DMS114 treated with DMSO at 0.1 percent for 48 hours (cell line): Measurements from ENCODE around the gene GPR17.

Experiments used
- DNase-seq: peaks from one replicate; lab custom pipeline; 2025; ENCODE audit not compliant: unreplicated experiment; lab: John Stamatoyannopoulos, UW

Gene GPR17

DNA sequence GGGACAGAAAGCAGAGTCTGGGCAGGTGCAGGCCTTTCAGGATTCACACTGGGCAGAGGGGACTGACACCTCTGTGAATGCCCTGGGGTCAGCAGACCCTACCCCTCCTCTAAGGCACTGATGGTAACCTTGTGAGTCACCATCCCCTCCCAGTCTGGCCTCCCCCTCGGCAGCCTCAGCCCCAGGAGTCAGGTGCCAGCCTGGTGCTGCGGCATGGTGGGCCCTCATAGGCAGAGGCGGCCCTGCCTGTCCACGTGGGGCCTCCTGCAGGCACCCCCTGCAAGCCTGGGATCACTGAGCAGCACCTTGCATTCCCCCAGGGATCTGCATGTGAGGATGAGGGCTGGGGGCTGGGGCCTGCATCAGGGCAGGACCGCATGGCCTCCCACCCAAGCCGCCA, 4.8 kb upstream of the GPR17 start:
- no peak for DNase-seq

DNA sequence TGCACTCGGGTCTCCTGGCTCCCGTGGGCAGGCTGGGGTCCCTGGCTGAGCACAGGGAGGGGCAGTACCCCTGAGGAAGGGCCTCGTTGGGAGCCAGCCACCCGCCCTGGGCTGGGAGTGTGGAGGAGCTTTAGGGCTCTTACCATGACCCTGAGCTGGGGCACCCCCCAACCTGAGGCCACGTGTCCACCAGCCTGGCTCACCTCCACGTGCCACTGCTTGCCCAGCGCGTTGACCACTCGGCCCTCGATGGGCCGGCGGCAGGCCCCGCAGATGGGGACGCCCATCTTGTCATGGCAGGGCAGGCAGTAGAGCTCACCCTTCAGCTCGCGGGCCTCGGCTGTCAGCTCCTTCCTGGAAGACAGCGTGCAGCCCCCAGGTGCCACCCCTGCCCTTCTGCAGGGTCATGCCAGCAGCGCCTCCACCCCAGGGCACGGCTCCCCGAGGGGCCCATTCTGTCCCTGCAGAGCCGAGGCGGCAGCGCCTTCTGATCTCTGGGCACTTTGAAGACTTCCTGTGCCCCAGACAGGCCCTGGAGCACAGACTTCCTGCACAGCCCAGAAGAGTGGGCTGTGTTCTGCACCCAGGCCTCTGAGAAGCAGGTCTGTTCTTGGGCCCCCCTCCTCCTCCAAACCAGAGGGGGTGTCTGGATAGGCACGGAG, 4.0 kb upstream of the GPR17 start:
- DNase-seq, result no peak

DNA sequence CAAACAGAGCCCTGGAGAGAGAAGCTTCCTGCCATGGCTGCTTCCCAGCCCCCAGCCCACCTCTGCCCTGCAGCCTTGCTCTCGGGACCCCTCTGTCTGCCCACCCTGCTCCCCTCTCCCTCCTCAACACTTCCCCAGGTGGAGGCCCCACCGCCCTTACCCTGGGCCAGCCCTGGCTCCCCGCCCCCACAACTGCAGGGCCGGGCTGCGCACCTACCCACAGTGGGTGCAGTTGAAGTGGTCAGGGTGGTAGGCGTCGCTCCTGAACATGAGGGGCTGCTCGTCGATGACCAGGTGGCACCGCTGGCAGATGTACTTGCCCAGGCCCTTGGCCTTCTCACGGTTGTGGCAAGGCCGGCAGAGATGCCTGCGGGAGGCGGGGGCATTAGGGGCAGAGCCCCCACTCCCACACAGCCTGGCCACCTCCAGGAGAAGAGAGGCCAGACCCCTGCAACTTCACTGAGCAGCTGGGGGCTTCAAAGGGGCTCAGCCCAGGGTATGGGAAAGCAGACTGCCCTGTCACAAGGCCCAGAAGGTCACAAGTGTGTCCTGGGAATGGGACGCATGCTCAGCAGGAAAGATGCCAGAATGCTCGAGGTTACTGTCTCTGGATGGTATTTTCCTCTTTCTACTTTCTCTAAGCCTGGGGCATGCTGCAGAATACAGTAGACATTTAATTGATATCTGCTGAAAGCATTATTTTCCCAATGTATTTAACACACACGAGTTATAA, 3.1 kb upstream of the GPR17 start:
- DNase-seq, result no peak

DNA sequence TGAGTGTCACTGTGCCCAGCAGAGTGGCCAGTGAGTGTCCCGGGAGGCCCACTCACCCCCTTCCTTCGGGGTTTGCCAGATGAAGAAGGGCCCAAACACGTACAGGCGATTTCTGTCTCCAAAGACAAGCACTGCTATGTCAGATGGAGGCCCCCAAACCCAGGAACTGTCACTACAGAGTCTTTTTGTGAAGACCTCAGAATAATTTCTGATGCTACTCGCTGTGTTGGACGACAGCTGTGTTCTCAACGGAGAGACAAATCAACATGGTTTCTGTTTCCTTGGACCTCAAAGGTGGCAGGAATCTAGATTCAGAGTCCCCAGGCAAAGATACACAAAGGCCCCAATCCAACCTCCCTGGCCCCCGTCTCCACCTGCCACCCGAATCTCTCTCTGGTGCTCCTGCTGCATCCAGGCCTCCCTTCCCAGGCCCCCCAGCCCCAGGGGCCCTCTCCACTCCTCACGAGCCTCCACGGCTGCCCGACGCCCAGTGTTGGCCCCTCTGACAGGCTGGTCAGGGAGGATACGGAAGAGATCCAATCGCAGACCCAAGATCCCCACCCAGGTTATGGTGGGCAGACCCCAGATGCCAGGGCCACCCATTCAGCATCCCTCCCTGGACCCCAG, 2.4 kb upstream of the GPR17 start:
- no peak for DNase-seq

DNA sequence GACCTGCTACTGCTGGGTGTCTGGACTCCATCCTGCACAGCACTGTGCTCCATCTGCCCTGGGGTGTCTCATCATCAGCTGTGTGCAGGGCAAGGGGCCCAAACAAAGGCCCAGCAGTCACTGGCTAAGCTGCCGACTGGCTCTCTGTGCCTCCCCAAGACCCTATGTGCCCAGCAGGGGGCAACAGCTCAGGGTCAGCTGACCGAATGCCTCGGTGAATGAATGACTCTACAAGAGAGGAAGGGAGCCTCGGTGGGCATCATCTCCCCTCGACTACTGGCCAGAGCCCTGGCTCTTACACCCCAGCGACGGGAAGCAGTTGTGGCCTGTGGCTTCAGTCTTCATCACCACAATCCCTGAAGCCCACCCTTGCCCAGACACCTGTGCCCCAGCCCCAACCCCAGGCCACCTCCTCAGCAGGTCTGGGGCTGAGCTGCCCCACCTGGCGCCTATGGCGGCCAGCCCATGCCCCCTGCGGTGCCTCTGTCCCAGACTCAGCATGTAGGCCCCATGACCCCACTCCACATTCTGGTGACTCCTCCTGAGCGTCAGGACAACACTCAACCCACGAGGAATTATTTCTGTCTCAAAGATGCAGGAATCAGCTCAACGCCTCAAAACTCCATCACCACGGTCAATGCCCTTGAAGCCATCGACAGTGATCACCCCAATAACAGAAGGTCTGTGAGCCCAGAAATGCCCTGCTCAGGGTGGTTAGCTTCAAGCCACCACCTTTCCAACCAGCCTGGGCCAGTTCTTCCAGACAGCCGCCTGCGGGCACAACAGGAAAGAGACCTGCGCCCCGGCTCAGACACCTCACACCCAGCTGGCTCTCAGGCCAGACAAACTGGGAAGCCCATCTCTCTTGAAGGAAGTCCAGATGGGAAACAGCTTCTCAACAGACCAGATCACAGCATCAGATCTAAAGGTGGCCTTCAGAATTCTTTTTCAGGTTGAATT, 1.6 kb upstream of the GPR17 start:
- DNase-seq, result no peak

DNA sequence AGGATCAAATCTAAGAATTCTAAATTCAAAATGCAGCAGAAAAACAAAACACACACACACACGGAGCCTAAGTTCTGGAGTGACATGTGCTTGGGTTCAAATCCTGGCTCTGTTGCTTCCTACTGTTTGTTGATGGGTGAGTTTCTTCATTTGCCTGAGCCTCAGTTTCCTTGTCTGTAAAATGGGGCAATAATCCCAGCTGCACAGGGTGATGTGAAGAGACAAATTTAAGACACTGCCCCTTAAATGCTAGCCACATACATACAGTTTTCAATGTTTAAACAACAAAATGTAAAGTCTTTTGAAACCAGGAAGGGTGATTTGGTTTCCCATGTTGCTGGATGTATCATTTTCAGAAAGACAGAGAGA, 943 bp upstream of the GPR17 start:
- no peak for DNase-seq

DNA sequence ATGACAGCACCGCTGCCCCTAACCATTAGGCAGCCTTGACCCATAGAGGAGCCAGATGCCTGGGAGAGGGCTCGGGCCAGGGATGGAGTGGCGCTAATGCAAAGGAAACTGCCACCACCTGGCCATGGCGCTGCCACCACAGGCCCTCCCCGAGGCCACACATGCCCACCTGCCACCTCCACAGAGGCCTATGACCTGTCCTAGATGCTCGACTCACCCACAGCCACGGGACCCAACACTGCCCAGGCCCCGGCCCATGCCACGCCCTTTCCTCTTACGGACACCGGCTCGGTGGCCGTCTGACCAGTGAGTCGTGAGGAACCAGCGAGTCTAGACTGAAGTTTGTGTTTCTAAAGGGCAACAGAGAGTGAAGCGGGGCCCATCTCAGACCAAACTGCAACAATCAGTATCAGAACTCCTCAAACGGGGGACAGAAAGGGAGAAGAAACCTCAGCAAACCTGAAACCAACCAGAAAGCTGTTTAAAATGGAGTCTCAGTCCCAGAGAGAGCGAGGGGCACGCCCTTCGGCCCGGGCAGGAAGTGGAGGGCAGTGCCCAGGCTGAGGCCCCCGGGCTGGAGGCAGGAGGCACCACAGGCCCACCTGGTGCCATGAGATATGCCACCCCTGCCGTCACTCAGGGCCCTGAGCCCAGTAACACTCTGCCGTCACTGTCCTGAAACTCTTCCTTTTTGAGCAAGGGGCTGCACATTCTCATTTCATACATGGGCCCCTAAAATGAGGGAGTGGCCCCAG, 711 bp downstream of the GPR17 start:
- no peak for DNase-seq

DNA sequence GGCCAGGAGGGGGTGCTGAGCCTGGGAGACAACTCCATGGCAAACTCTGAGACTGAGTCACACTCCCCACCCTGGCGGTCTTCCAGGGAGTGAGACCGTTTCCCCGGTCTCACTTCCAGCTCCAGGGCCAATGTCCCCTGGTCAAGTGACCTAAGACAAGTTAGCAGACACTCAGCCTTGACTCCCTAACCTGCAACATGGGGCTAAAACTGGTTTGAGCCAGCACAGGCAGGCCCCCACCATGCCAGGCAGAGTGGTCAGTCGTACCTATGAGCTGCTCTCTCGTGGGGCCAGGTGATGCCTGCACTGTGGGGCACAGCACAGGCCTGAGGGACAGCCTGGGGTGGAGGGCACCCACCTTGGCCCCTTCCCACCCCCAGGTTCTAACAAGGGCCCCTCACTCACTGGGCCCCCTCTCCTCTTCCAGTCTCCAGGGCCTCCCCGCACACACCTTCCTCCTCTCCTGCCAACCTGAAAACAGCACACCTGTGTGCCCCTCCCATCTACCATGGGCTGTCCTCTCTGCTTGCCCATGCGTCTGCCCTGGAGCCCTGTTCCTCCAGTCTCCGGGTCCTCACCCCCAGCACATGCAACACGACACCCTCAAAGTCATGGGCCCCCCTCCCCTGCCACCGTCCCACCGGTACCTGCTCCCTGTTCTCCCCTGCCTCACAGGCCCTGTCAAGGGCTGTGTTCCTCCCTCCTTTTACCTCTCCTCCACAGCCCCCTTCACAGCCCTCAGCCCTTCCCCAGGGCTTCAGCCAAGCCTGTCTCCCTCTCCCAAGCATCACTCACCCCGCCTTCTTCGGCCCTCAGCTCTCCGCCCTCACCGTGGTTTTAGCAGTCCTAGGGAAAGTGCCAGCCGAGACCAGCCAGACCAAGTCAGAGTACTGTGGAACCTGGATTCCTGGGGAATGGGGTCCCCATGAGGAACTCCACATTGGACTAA, 1.6 kb downstream of the GPR17 start:
- DNase-seq, result no peak

DNA sequence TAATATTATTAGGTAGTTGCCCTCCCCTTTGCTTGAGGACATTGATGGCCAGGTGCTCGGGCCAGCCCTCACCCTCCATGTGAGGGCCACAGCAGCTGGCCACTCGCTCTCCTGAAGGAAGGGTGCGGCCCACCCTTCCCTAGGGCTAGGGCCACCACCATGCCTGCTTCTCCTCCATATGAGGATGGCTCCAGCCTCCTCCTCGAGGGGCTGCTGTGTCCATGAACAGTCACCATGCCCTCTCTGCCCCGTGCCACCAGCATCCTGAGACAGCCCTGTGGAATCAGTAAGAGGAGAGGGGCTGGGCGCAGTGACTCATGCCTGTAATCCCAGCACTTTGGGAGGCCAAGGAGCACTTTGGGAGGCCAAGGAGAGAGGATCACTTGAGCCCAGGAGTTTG, 2.4 kb downstream of the GPR17 start:
- DNase-seq, result no peak

DNA sequence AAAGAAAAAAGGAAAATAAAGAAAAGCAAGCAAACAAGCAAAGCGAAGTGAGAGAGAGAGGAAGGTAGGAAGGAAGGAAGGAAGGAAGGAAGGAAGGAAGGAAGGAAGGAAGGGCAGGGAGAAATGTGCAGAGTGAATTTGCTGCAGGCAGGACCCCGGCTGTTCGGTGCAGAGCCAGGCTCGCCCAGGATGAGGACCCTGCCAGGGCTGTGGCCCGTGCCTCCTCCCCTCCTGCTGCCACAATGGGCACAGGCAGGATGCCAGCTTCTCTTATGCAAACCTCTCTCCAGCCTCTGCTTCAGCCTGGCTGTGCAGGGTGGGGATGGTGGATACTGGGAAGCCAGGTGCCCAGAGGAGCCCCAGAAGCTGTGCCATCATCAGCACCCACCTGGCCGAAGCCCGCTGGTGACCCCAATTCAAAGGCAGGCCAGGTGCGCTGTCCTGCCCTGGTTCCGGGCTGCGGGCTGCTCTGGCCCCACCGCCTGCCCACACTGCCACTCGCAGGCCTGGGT, 3.2 kb downstream of the GPR17 start:
- no peak for DNase-seq

DNA sequence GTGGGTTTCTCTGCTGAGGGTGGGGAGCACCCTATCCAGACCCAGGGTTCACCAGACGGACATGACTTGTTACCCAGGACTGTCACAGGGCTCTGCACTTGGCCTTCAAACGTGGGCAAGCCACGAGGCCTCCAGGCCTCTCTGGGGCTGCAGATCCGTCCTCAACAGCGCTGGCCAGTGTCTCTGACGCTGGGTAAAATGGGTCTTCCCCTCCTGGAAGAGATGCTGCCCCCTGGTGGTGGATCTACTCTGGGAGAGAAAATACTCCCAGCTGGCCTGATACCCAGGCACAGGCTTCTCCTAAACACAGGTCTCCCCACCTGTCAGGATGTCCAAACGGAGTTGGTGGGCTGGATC, 3.7 kb downstream of the GPR17 start:
- peak; percentile 52 for DNase-seq

DNA sequence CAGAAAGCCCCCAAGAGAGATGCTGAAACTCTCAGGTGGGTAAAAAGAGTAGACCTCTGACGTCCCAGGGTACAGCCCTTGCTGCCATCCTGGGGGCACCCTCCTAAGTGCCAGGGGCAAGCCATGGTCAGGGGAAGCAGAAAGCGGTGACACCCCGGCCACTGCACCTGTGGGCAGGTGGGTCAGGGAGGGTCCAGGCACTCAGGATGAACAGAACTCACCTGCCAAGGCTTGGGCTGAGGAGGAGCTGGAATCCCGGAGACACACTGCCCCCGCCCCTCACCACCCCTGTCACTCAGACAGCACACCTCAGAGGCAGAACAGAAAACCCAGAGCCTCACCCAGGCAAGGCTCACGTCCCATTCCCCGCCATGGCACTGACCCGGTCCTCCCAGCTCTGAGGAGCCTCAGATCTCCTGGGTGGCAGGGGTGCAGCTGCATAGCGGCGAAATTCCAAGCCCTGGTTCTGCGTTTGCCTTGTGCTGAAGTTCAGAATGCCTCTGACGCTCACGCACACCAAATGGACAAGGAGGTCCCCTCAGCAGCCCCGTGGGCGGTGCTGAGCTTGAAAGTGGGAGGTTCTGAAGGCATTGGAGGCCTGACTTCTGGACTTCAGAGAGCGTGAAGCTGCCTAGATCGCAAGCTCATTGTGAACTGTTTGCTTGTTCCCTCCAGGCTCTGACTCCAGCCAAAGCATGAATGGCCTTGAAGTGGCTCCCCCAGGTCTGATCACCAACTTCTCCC, 4.3 kb downstream of the GPR17 start:
- no peak for DNase-seq

DNA sequence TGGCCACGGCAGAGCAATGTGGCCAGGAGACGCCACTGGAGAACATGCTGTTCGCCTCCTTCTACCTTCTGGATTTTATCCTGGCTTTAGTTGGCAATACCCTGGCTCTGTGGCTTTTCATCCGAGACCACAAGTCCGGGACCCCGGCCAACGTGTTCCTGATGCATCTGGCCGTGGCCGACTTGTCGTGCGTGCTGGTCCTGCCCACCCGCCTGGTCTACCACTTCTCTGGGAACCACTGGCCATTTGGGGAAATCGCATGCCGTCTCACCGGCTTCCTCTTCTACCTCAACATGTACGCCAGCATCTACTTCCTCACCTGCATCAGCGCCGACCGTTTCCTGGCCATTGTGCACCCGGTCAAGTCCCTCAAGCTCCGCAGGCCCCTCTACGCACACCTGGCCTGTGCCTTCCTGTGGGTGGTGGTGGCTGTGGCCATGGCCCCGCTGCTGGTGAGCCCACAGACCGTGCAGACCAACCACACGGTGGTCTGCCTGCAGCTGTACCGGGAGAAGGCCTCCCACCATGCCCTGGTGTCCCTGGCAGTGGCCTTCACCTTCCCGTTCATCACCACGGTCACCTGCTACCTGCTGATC, 4.9 kb downstream of the GPR17 start:
- DNase-seq, result no peak

DNA sequence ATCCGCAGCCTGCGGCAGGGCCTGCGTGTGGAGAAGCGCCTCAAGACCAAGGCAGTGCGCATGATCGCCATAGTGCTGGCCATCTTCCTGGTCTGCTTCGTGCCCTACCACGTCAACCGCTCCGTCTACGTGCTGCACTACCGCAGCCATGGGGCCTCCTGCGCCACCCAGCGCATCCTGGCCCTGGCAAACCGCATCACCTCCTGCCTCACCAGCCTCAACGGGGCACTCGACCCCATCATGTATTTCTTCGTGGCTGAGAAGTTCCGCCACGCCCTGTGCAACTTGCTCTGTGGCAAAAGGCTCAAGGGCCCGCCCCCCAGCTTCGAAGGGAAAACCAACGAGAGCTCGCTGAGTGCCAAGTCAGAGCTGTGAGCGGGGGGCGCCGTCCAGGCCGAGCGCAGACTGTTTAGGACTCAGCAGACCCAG, 5.4 kb downstream of the GPR17 start:
- DNase-seq, result no peak

DNA sequence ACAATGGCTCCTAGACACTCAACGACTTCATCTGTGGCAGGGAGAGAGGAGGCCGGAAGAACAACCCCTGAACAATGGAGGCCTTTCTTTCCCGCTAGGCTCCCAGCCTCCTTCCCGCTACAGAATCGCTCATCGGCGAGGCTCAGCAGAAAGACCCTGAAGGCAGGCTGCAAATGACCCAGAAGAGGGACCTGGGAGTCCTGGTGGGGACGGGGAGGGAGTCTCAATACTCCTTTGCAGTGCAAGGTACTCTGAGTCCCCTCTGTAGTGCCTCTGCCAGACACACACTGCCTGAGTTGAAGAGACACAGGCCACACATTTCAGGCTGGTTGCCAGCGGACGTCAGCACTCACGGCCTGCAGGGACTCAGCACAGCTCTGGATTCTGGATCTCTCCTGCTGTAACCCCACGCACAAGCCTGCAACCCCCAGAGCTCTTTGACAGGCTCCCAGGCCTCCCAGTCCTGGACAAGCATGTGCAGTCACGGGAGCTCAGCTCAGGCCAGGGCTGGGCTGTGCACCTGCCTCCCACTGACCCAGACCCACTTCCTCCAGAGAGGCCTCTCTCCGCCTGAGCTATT, 6.1 kb downstream of the GPR17 start:
- DNase-seq, result no peak

DNA sequence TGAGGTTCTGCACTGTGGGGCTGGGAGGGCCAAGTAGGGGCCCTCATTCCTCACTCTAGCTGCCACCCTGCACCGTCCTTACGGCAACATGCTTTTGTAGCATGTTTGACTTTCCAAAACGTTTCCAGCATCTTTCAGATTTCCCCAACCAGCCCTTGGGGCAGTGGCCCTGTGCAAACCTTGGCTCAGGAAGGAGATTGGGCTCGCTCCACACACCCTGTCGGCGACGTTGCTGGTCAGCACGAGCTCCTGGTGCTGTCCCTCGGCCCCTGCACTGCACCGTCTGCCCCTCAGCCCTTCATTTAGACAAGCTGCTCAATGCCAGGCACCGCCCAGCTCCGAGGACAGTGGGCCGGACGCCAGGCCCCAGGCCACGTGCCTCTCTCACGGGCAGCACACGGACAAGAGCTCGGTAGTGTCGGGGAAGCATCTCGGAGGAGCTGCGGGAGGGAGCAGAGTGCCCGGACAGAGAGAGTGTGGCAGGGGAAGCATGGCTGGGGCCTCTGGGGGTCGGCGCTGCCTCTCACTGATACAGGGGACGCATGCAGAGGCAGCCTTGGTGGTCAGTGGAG, 6.9 kb downstream of the GPR17 start:
- no peak for DNase-seq

DNA sequence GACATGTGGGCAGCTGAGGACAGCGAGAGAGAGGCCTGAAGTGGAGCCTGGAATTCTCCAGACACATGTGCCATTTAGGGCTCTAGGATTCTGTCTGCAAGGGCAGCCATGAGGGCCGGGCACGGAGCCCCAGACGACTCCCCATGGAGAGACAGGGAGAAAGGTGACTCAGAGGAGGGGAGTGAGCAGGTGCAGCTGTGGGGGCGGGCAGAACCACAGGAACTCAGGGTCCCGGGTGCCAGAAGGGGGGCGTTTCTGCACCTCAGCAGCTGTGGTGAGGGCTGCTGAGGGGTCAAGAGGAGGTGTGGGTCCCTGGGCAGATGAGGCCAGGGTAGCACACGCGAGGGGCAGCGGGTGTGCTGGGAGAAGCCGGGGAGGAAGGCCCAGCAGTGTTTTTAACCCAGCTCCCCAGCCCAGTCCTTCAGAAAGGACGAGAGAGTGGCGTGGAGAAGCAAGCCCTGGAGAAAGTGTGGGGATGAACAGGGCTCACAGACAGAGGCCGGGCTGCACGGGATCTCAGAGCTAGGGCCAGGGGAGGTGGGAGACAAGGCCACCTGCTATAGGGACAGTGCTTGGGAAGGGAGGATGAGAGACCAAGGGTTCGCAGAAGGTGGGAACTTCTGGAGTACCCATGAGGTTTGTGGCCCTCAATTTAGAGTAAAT, 7.6 kb downstream of the GPR17 start:
- no peak for DNase-seq
